Measurements from ENCODE around the gene APBB3. TPM values are rescaled to one million over a fixed set of nuclear protein-coding genes. Genes with fewer than 3 reads are reported as not detected.
A peak's percentile ranks its signal among the peaks of the same experiment; 100 is the strongest.

APBB3 gene
- total and polyA plus RNA-seq, 9 of the 15 experiments (the other 6 are each of a cell fraction or from before 2014, with no cell fraction given), result 0.17 to 24.3 (median 9.5) TPM

DNA sequence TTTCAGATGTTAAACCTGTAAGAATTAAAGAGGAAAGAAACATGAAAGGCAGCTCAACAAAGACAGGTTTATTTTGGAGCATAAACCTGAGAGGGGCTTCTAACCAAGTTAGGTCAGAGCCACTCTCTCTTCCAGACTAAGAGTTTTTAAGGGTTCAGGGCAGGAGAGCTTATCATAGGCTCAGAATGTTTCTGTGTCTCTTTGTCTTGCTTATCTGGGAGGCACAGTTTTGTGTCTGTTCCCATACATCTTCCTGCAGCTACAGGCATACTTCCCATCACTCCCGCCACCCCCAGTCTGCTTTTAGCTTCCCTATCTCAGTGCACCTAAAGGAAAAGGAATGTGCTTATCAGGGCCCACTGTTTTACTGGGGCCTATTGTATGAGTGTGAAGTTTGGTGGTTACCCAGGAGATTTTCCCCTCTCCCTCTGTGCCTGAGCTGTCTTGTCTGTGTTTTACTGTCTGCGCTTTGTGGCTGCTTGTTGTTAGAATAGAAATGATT is 46.7 kb upstream of the APBB3 start (continued):
- peak; percentile 62 for TF ChIP-seq CCNT2 (IDR thresholded peaks at IDR 0.05; ENCODE audit: borderline replicate concordance, extremely low read depth, insufficient read length, low read depth, low read length)
- peak; percentile 40; the same call in 1 of the 2 replicates for TF ChIP-seq TCF7L2 (IDR thresholded peaks at IDR 0.05; ENCODE audit: low read depth, low read length)
- no peak for TF ChIP-seq RBBP5 (IDR thresholded peaks at IDR 0.05; ENCODE audit: borderline replicate concordance, insufficient read depth, low read length, poor library complexity, severe bottlenecking)
- peak; percentile 79 for TF ChIP-seq CBX5 (IDR thresholded peaks at IDR 0.05; ENCODE audit: borderline replicate concordance, low read depth)
- no peak for TF ChIP-seq NELFE (IDR thresholded peaks at IDR 0.05; ENCODE audit: insufficient read depth, insufficient read length)
- TF ChIP-seq NR4A1 (CRISPR knock-in tag; IDR thresholded peaks at IDR 0.05), result no peak
- peak; percentile 95 for TF ChIP-seq NR4A1 (tag; IDR thresholded peaks at IDR 0.05)
- no peak for TF ChIP-seq TAF9B (IDR thresholded peaks at IDR 0.05; ENCODE audit: partially characterized antibody)
- TF ChIP-seq GTF2F1 (IDR thresholded peaks at IDR 0.05; ENCODE audit: low read depth, low read length), result no peak
- TF ChIP-seq ZFX (CRISPR knock-in tag; IDR thresholded peaks at IDR 0.05), result peak; percentile 60
- TF ChIP-seq RBM14 (IDR thresholded peaks at IDR 0.05; ENCODE audit: borderline replicate concordance, insufficient read depth, low read depth, low read length), result no peak
- TF ChIP-seq CHCHD3 (CRISPR knock-in tag; IDR thresholded peaks at IDR 0.05), result no peak
- TF ChIP-seq ETV1 (tag; conservative IDR thresholded peaks at IDR 0.05; ENCODE audit: low read depth), result no peak
- no peak for TF ChIP-seq ZNF24 (IDR thresholded peaks at IDR 0.05)
- no peak for TF ChIP-seq DNMT1 (IDR thresholded peaks at IDR 0.05)
- TF ChIP-seq ZNF583 (CRISPR knock-in tag; IDR thresholded peaks at IDR 0.05), result peak; percentile 34; the same call in 1 of the 2 replicates
- peak; percentile 43; the same call in 1 of the 2 replicates for TF ChIP-seq MBD2 (IDR thresholded peaks at IDR 0.05; ENCODE audit: borderline replicate concordance, low read depth)
- peak in 1 of 2 experiments; percentile 97; a peak in 2 of 3 replicates for TF ChIP-seq CBX3 (IDR thresholded peaks at IDR 0.05; ENCODE audit: borderline replicate concordance in 1 of 2, low read length in 2 of 2)
- TF ChIP-seq, protein P1, sequence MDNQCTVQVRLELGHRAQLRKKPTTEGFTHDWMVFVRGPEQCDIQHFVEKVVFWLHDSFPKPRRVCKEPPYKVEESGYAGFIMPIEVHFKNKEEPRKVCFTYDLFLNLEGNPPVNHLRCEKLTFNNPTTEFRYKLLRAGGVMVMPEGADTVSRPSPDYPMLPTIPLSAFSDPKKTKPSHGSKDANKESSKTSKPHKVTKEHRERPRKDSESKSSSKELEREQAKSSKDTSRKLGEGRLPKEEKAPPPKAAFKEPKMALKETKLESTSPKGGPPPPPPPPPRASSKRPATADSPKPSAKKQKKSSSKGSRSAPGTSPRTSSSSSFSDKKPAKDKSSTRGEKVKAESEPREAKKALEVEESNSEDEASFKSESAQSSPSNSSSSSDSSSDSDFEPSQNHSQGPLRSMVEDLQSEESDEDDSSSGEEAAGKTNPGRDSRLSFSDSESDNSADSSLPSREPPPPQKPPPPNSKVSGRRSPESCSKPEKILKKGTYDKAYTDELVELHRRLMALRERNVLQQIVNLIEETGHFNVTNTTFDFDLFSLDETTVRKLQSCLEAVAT (IDR thresholded peaks at IDR 0.05), result peak in 1 of 2 experiments; percentile 48; a peak in 2 of 4 replicates
- TF ChIP-seq, protein P2, sequence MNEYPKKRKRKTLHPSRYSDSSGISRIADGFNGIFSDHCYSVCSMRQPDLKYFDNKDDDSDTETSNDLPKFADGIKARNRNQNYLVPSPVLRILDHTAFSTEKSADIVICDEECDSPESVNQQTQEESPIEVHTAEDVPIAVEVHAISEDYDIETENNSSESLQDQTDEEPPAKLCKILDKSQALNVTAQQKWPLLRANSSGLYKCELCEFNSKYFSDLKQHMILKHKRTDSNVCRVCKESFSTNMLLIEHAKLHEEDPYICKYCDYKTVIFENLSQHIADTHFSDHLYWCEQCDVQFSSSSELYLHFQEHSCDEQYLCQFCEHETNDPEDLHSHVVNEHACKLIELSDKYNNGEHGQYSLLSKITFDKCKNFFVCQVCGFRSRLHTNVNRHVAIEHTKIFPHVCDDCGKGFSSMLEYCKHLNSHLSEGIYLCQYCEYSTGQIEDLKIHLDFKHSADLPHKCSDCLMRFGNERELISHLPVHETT (CRISPR knock-in tag; conservative IDR thresholded peaks at IDR 0.05 in 1 of 2, IDR thresholded peaks at IDR 0.05 in 1 of 2), result no peak
- TF ChIP-seq LCOR (CRISPR knock-in tag; IDR thresholded peaks at IDR 0.05), result peak; percentile 90
- TF ChIP-seq FOXJ3 (CRISPR knock-in tag; IDR thresholded peaks at IDR 0.05), result peak; percentile 76
- TF ChIP-seq MEF2D (tag; conservative IDR thresholded peaks at IDR 0.05; ENCODE audit: low read depth), result peak; percentile 64; the same call in 1 of the 2 replicates
- peak; percentile 81; the same call in 1 of the 2 replicates for TF ChIP-seq HDAC2 (IDR thresholded peaks at IDR 0.05)
- peak; percentile 99 for TF ChIP-seq CBFA2T3 (IDR thresholded peaks at IDR 0.05)
- peak; percentile 81 for TF ChIP-seq LEF1 (IDR thresholded peaks at IDR 0.05)
- no peak for TF ChIP-seq ZNF232 (CRISPR knock-in tag; IDR thresholded peaks at IDR 0.05)
- peak; percentile 85 for TF ChIP-seq MYNN (IDR thresholded peaks at IDR 0.05)
- no peak for TF ChIP-seq MYNN (CRISPR knock-in tag; IDR thresholded peaks at IDR 0.05)
- no peak for TF ChIP-seq SLC30A9 (CRISPR knock-in tag; IDR thresholded peaks at IDR 0.05)
- no peak for TF ChIP-seq ZNF785 (CRISPR knock-in tag; IDR thresholded peaks at IDR 0.05)

All from K562 (cell line).